ENCODE results near the gene SKIL.

- TF ChIP-seq, protein P1, sequence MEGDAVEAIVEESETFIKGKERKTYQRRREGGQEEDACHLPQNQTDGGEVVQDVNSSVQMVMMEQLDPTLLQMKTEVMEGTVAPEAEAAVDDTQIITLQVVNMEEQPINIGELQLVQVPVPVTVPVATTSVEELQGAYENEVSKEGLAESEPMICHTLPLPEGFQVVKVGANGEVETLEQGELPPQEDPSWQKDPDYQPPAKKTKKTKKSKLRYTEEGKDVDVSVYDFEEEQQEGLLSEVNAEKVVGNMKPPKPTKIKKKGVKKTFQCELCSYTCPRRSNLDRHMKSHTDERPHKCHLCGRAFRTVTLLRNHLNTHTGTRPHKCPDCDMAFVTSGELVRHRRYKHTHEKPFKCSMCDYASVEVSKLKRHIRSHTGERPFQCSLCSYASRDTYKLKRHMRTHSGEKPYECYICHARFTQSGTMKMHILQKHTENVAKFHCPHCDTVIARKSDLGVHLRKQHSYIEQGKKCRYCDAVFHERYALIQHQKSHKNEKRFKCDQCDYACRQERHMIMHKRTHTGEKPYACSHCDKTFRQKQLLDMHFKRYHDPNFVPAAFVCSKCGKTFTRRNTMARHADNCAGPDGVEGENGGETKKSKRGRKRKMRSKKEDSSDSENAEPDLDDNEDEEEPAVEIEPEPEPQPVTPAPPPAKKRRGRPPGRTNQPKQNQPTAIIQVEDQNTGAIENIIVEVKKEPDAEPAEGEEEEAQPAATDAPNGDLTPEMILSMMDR (IDR thresholded peaks at IDR 0.05) = no peak
- TF ChIP-seq EZH2 (IDR thresholded peaks at IDR 0.05; ENCODE audit: borderline replicate concordance, insufficient read depth, low read depth, low read length, poor library complexity, severe bottlenecking) = no peak
Measured at GRCh38 chr3:170331143-170331542, 26.4 kb upstream of the SKIL start.
